NCI-H146 (cell line): ENCODE results near the gene MCOLN1.

Experiments used
- DNase-seq: peaks from one replicate; lab custom pipeline; 2025; lab: John Stamatoyannopoulos, UW

Gene MCOLN1

GRCh38 chr19:7578127-7578526, 55.7 kb downstream of the MCOLN1 start:
- no peak for DNase-seq

- no peak for DNase-seq
Measured at GRCh38 chr19:7579182-7579581, 56.8 kb downstream of the MCOLN1 start.

- DNase-seq = no peak
Measured at GRCh38 chr19:7582446-7582845, 60.0 kb downstream of the MCOLN1 start.
